GM21381 (cell line): ENCODE measurements around the gene FAM174C.

ENCODE experiments used
- ATAC-seq: cut with Tn5 transposase; IDR thresholded peaks from one replicate; pipeline ENCODE4 v1.9.1; 2021; ENCODE audit warnings: mild to moderate bottlenecking, moderate library complexity; ENCODE audit not compliant: unreplicated experiment

Gene FAM174C

DNA sequence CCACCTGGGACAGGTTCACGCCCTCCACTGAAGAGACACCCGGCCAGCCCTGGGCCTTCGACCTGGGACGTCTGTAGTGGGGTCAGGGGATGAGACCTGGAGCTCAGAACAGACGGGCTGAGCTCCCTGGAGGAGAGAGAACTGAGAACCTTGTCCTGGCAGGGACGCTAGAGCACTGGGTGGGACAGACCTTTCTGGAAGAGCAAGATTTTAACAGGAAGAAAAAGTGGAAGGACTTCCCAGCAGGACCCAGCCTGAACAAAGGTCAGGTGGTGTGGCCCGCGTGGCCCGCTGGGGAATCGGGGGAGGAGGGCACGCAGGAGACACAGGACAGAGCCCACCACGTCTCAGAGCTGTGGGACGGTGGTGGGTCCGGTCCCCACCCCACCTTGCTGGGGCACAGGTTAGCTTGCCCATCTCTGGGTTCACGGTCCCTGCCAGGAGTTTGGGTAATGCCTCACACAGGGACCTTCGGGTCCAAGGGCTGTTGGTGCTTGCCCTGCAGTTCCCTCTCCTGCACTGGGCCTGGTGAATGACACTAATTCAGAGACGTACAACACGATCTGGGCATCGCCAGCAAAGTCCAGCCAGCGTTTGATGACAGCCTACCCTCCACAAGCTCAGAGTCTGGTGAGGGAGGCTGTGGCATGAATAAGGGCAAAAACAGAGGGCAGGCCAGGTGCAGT lies 9.1 kb downstream of the FAM174C start:
- ATAC-seq: no peak

DNA sequence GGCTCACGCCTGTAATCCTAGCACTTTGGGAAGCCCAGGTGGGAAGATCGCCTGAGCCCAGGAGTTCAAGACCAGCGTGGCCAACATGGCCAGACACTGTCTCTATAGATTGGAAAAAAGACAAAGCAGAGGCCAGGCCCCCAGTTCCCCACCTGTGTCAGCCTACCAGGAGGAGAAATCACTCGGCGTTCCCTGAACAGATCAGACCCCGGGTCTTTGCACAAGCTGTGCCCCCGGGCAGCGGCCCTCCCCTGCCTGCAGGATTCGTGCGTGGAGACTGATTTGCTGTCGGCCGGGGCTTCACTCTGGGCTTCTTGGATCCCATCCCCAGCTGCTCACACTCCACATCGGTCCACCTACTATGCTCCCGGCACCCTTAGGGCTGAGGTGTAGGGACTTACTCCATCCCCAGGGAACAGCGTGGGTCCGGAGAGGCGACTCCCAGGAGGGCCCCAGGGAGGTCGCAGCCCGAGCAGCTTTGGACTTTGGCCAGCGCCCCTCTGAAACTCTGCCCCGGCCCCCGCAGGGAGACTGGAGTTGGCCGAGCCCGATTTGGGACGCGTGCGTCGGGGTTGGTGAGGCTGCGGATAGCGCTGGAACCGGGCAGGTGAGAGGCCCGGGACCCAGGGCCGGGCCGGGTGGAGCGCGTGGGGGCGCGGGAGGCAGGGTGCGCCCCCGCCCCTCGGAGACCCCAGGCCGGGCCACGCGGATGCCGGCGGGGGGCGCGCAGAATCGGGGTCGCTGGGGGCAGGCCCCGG lies 9.8 kb downstream of the FAM174C start:
- ATAC-seq: no peak

DNA sequence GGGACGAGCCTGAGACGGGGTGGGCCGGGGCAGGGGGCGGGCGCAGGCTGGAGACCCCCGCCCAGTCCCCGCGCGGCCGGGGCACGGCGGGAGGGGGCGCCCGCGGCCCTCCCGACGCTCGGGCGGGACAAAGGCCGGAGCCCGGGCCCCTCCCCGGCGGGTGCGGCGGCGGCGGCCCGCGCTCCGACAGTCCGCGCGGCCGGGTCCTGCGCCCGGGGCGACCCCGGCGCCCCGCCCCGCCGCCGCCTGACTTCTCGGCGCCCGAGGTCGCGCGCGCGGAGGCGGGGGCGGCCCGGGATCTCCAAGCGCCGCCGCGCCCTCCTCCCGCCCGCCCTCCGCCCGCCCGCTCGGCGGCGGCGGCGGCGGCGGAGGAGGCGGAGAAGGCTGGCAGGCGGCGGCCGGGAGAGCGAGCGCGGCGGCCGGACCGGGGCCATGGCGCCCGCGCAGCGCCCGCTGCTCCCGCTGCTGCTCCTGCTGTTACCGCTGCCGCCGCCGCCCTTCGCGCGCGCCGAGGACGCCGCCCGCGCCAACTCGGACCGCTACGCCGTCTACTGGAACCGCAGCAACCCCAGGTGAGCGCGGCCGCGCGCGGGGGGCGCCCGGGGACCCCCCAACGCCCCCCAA lies 10.5 kb downstream of the FAM174C start, which contains the start of gene EFNA2:
EFNA2 (plus strand) TSS at position 137 of the 624 bp plus-strand sequence; CDS start at position 433, 296 bp downstream.
- ATAC-seq: no peak

DNA sequence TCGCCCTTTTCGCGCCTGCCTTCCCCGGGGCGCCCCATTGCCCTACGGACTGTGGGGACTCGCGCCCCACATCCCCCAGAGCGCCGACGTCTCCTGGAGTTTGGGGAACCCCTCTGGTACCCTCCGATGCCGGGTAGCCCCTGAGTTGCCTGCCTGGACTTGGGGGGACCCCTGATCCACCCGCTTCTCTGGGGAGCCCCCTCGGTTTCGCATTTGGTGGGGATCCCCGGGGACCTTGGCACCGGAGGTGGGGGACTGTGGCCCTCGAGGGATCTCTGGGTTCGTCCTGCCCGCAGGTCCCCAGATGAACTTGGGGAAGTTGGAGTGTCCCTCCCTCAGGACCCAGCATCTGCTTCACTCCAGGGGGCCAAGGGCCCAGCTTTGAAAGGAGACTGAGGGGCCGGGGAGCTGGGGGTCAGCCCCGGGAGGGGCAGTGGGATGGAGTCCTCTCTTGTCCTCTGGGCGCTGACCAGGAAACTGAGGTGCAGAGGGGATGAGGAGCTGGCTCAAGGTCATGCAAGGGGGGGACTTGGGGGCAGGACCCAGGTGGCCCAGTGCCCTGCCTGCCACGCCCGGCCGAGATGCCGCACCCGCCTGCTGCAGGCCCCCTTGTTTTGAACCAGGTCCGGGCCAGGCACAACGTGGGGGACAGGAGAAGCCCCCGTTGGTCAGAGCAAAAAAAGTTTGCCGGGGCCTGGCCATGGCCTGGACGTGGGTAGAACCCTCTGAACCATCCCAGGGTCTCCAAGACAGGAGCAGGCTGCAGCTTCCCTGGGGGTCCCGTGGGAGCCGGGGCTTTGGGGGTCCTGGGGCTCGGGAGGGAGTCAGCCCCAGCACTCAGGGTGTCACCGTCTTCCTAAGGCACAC lies 11.4 kb downstream of the FAM174C start:
- ATAC-seq: no peak

DNA sequence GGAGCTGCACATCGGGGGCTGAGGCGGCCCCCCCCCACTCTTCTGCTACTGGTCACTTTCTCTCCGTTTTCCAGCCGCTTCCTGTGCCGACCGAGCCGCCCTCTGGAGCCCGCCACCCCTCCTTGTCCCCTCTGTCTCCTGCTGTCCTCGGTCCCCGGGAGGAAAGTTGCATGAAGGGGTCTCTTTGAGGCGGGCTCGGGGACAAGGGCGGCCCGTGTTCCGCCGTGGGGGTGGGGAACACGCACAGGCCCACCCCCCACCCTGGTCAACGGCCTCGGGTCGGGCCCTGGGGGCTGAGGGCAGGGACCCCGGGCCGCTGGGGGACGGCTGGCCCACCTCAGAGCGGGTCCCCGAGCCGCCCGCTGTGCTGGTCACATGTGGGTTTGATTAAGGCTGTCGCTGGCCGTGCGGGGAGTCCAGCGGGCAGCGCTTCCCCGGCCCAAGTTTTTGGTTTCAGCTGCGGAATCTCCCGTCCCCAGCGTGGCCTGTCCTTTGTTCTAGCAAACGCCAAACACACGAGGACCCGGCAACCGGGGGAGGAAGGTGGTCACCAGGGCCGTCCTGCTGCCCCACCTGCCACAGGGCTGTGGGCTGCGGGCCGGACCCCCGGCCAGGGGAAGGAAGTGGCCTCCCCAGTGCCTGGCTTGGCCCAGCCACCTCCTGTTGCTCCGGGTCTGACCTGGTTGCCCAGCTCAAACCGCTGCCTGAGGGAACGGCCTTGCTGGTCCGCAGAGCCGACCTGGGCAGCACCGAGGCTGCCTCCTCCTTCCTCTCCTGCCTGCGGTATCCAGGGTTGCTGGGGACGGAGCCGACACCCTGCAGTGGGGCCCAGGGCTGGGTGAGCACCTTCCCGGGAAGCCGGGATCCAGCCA lies 12.3 kb downstream of the FAM174C start:
- ATAC-seq: no peak

DNA sequence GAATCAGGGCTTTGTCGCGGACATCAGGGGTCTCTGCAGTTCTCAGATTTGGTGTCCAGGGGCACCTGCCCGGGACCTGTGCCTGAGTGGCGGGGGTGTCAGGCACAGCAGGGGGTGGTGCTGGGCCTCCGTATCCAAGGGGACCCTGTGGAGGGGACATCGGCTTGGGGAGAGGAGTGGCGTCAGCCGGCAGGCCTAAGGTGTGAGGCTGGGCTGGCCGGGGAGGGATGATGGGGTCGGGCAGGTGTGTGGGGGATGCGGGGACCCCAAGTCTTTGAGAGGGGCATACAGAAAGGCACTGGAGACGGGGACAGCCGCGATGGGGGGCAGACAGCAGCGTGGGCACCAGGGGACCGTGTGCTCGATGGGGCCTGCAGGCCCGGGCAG lies 12.9 kb downstream of the FAM174C start:
- ATAC-seq: no peak

DNA sequence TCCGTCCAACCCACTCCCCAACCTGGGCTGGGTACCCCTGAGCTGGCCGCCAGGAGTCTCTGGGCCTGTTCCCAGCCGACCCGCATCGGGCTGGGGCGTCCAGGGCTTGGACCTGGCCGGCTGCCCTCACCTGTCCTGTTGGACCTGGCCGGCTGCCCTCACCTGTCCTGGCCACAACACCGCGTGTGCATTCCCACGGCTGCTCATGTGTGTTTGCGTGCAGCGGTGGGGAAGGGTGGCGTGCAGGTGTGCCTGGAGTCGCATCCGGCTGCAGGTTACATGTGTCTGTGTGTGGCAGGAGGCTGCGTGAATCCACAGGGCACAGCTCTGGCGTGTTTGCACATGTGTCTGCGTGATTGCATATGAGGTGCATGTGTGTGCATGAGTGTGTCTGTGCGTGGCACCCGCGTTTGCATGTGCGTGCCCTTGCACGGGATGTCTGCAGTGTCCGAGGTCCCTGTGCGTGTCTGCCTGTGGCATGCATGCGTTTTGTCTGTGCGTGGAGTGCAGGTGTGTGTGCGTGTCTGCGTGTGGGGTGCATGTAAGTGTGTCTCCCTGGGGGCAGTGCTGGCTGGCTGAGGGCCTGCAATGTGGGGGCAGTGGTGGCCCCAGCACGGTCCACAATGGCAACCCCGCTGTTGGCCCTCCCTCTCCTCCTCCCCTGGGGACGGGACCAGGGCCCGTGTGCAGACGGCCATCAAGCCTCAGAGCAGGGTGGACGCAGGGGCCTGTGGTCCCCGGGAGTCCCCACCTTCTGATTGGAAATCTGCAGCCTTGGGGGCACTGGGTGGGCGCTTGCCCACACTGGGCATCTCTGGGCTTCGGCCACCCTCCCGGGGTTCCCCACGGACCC lies 13.7 kb downstream of the FAM174C start:
- no peak for ATAC-seq

DNA sequence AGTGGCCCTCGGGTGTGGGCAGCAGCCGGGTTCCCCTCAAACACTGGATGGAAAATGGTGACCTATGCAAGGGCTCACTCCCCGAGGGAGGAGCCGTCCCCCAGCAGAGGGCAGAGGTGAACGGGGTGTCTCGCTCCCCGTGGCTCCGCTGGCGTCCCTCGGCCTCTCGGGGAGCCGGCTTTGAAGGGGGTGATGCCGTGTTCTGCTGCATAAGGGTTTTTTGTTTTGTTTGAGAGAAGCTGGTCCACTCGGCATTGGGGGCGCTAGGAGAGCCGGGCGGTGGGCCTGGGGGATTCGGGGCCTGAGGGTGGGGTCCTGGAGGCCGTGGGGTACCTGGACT lies 14.3 kb downstream of the FAM174C start:
- no peak for ATAC-seq

DNA sequence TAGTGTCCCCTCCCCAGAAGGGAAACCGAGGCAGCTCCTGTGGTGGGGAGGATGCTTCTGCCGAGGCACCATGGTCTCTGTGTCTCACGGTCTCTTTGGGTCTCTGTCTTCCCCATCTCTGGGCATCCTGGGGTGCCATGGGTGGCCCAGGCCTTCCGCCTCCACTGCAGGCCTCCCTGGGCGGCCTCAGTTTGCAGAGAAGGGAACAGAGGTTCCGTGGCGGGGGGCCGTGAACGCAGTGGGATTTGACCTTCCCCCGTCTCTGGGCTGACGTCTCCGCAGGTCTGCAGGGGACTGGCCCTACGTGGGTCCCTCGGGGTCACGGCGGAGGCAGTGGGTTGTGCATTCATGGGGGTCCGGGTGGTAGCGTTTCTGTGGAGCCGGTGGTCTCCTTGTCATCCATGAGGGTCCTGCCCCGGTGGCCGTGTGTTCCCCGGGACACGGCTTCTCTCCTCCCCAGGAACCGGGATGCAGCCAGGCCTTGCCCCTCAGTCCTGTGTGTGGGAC lies 14.9 kb downstream of the FAM174C start:
- ATAC-seq: no peak

DNA sequence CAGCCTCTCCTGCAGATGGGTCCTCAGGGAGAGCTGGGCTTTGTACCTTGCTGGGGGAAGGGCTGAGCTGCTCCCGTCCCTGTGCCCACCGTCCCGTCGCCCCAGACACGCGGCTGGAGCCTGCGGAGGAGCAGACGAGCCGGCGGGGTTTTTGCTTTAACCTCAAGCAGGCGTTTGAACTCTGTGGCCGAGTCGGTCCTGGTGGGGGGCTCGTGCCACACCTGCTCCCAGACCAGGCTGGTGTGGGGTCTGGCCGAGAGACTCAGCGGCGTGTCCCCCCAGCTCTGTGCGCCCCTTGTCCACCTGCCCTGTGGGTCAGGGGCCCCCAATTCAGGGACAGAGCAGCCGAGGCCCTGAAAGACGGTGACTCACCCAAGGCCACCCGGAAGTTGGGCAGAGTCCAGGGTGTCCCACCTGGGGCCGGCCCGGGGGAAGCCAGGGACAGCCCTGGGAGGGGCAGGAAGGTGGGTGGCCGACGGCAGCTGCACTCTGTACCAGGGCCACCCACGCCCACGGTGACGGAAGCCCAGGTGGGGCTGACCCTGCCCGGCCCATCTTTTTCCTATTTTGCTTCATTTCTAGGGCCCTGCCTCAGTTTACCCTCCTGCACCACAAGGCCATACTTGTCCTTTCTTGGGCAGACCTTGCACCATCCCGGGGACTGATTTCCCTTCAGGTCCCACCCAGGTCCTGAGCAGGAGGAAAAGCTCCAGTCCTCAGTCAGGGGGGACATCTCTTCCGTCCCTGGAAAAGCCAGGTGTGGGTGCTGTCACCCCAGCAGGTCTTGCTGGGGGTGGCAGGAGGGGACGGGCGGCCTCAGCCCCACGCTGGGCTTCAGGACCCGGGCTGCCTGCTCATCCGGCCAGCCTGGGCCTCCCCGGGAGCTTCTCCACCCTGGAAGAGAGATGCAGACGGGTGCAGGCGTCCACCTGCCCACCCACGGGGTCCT lies 15.6 kb downstream of the FAM174C start:
- no peak for ATAC-seq

DNA sequence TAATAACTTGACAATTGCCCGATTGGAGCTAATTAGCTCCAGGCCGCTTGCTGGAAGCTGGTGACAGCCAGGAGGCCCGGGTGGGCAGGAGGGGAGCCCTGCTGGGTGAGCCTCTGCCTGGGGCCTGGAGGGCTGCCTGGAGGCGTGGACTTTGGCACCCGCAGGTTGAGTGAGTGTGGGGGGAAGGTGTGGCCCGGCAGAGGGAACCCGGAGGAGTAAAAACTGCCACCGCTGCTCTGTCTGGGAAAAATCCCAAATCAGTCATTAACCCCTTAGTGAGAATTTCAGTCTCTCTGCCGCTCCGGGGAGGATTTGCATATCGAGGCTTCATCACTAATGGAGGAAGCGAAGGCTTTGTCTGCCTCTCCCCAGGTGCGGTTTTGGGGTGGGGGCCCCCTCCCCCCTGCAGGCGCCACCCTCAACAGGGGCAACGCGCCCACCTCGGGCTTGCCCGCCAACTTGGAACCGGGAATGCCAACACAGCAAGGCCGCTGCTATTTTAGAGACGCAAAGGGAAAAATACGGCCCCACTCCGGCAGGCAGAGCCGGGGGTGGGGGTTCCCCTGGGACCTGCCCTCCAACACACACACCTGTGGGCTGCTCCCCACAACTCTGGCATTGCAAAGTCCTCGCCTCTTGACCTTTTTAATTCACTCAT lies 16.6 kb downstream of the FAM174C start:
- ATAC-seq: no peak

DNA sequence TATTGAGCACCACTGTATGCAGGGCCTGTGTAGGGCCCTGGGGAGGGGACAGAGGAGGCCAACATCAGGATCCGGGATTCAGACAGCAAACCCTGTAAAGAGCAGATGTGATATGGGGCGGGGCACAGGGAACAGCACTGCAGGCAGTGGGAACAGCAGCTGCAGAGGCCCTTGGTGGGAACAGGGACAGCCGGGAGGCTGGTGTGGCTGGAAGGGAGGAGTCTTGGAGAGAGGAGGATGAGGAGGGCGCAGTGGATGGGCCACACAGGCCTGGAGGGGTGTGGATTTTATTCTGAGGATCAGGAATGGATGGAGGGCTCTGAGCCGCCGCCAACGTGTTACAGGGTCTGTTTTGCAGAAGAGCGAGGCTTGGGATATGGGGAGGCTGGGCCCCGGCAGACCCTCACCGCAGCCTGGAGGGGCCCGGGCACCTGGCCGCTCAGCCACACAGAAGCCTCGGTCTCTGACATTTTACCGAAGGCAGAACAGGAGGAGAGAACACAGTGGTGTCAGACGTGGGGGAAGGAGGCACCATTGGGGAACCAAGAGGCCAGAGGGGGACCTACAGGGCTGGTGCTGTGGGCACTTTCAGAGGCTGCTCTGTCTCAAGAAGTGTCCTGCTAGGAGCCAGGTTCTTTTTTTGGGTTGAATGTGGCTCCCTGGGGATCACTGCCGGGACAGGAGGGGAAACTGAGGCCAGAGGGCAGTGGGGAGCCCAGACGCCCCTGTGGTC lies 17.3 kb downstream of the FAM174C start:
- no peak for ATAC-seq

DNA sequence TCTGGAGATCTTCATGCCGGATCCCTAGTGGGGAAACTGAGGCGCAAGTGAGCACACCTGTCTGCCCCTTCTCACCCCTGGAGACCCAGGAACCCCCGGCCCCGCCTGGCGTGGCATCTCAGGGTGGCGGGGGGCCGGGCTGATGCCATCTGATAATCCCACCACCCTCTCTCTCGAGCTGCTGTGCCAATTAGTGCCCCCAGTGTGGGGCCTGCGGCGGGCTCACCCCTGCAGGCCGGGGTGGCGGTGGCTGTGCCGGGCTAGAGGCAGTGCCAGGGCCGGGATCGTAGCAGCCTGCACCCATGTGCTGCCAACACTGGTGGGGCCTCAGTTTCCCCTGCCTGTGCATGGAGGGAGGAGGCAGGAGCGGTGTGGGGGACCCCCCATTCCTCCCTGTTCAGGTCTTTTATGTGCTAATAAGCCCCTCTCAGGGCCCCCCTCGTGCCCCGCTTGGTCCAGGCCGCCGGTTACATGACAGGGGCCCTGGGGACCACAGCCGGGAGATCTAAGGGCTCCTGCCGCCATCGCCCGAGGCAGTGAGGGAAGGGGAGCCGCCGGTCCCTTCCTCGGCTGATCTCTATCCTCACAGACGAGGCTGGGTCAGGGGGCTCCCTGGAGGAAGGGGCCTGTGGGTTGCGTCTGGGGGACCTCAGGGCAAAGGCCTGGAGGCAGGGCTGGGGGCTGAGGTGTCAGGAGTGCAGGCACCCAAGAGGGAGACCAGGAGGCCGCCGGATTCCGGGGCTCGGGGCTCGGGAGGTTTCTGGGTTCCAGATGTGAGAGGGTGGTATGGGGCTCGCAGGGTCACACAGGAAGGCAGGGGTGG lies 18.7 kb downstream of the FAM174C start:
- no peak for ATAC-seq

DNA sequence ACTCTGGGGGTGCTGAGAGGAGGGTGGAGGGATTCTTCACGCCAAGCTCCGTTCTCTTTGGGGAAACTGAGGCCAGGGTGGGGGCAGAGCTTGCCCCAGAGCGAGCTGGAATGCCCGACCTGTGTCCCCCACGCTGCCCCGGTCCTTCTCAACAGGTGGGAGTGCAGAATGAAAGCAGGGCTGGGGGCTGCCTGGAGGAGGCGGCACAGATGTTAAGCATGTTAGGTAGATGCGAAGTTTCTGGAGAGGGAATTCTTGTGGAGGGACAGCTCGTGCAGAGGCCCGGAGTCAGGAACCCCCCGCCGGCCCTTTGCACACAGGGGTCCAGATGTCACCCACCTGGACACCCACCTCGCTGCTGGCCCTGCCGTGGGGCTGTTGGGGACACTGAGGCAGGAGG lies 19.4 kb downstream of the FAM174C start:
- ATAC-seq: no peak

DNA sequence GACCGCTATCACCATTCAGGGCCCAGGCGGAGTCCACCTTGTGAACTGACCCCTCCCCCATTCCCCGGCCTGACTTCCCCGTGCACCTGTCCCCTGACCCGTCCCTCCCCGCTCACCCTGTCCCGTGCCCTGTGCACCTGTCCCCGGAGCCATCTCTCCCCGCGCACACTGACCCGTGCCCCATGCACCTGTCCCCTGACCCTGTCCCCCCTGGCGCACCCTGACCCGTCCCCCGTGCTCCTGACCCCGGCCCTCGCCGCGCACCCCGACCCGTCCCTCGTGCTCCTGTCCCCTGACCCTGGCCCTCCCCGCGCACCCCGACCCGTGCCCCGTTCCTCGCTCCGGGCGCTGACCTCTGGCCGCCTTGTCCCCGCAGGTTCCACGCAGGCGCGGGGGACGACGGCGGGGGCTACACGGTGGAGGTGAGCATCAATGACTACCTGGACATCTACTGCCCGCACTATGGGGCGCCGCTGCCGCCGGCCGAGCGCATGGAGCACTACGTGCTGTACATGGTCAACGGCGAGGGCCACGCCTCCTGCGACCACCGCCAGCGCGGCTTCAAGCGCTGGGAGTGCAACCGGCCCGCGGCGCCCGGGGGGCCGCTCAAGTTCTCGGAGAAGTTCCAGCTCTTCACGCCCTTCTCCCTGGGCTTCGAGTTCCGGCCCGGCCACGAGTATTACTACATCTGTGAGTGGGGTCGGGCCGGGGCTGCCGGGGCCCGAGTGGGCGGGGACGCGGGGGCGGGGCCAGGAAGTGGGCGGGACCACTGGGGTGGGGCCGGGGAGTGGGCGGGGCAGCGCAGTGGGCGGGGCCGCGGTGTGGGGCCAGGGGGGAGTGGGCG lies 20.1 kb downstream of the FAM174C start:
- no peak for ATAC-seq
